DMS153 treated with DMSO at 0.1 percent for 48 hours (cell line): Measurements from ENCODE around the gene POLD1.

ENCODE experiments used
- DNase-seq: peaks from one replicate; lab custom pipeline; 2025; ENCODE audit not compliant: unreplicated experiment; lab: John Stamatoyannopoulos, UW

Gene POLD1

GRCh38 chr19:50417111-50418081 lies 33.2 kb downstream of the POLD1 start:
- no peak for DNase-seq

GRCh38 chr19:50418176-50419021 lies 34.3 kb downstream of the POLD1 start, which contains the start of gene SPIB:
Gene SPIB (plus strand): TSS chr19:50418938. CDS start chr19:50418963, 25 bp downstream.
- DNase-seq = no peak

GRCh38 chr19:50419022-50419579 lies 35.0 kb downstream of the POLD1 start:
- no peak for DNase-seq

- no peak for DNase-seq
Observed at GRCh38 chr19:50419580-50420035, 35.5 kb downstream of the POLD1 start.

- DNase-seq = no peak
Observed at GRCh38 chr19:50420127-50420526, 36.0 kb downstream of the POLD1 start.

- DNase-seq = no peak
Observed at GRCh38 chr19:50420808-50421207, 36.7 kb downstream of the POLD1 start.

- DNase-seq = no peak
Observed at GRCh38 chr19:50422397-50423278, 38.5 kb downstream of the POLD1 start.

GRCh38 chr19:50423279-50424113 lies 39.3 kb downstream of the POLD1 start:
- no peak for DNase-seq

GRCh38 chr19:50425581-50425980 lies 41.4 kb downstream of the POLD1 start:
- DNase-seq = no peak

GRCh38 chr19:50427318-50427925 lies 43.3 kb downstream of the POLD1 start:
- no peak for DNase-seq

GRCh38 chr19:50427997-50428425 lies 43.9 kb downstream of the POLD1 start:
- DNase-seq = no peak

- no peak for DNase-seq
Observed at GRCh38 chr19:50428772-50429463, 44.8 kb downstream of the POLD1 start.

GRCh38 chr19:50430888-50431342 lies 46.8 kb downstream of the POLD1 start:
- DNase-seq = no peak

- peak; percentile 43 for DNase-seq
Observed at GRCh38 chr19:50431343-50432220, 47.4 kb downstream of the POLD1 start.

GRCh38 chr19:50432221-50433028 lies 48.3 kb downstream of the POLD1 start, which contains the start of gene MYBPC2:
Gene MYBPC2 (plus strand): TSS chr19:50432892. CDS start chr19:50432954, 62 bp downstream.
- no peak for DNase-seq
